Osteocyte (in vitro differentiated cells): Measurements from ENCODE around the gene ITM2C. TPM values are rescaled to one million over a fixed set of nuclear protein-coding genes. Genes with fewer than 3 reads are reported as not detected.

Experiments used
- DNase-seq: peaks from one replicate; pipeline ENCODE4 v3.0.0; 2021; ENCODE audit warnings: mixed read lengths; ENCODE audit not compliant: unreplicated experiment; ENCODE audit errors: extremely low spot score
- H3K27ac Mint-ChIP-seq: one replicate; pipeline ENCODE4 v1.8.0; 2021; ENCODE audit warnings: mild to moderate bottlenecking, mixed read lengths; ENCODE audit not compliant: unreplicated experiment
- H3K27me3 Mint-ChIP-seq: one replicate; pipeline ENCODE4 v1.8.0; 2021; ENCODE audit warnings: mixed read lengths; ENCODE audit not compliant: unreplicated experiment
- H3K36me3 Mint-ChIP-seq: one replicate; pipeline ENCODE4 v1.8.0; 2021; ENCODE audit warnings: mixed read lengths; ENCODE audit not compliant: unreplicated experiment
- H3K4me1 Mint-ChIP-seq: one replicate; pipeline ENCODE4 v1.8.0; 2021; ENCODE audit warnings: mixed read lengths; ENCODE audit not compliant: unreplicated experiment
- H3K4me3 Mint-ChIP-seq: one replicate; pipeline ENCODE4 v1.8.0; 2021; ENCODE audit warnings: mild to moderate bottlenecking, moderate library complexity, mixed read lengths; ENCODE audit not compliant: unreplicated experiment
- H3K9me3 Mint-ChIP-seq: one replicate; pipeline ENCODE4 v1.8.0; 2021; ENCODE audit warnings: mixed read lengths; ENCODE audit not compliant: unreplicated experiment
- total RNA-seq: library from RNA; stranded (reverse); gene quantifications from 2 replicates; pipeline ENCODE4 v1.2.1, GENCODE V29; 2021
- TF ChIP-seq, protein P1 (sequence below): fragments of 200-600 bp; sonication (generic); IDR thresholded peaks from 2 replicates; pipeline ENCODE4 v1.5.0; 2021; ENCODE audit warnings: antibody characterized with exemption, mild to moderate bottlenecking, moderate library complexity

The ITM2C gene
- total RNA-seq, 1 donor from 2014 or later = 503 TPM

DNA sequence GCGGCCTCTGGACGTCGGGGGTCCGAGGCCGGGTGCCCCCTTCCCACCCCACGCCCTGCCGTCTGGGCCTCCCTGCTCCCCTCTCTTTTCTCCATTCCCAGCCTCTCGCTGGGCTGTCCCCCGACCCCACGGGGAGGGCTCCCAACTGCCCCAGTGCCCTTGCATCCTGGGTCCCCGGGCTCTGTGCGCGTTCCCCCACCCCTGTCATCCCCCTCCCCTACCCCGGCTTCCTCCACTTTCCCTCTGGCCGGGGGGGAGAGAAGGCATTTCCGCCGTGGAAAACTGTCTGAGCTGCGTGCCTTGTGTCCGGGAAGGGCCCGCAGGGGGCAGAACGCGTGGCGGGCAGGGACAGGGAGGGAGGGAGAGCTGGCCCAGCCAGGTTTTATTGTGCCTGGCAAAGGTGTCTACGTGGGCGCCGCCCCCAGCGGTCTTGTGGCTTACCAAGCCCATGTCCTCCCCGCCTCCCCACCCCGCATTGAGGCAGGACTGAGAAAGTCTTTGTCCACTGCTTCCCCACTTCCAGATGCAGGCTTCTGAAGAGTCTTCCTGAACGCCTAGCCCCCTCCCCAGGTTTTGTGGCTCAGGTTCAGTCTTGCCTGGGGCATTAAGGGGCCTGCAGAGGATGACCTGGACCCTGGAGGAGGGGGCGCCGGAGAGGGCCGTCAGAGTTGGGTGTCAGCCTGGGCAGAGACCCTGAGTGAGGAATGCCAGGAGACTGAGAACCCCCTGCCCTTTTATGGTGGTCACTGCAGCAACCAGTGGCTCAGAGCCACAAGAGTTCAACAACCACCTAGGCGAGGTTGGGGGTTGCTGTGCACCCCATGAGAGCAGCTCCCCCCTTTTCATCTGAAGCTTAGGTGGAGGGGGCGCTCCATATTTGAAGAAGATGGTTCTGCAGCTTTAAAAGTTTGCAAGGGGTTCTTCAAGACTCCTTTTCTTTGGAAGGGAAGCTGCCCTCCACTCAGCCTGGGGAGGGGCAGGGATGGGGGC, 1.3 kb downstream of the ITM2C start:
- peaks cover 54% of the 10 kb centered on the region for H3K4me1 Mint-ChIP-seq
- peak overlapping the region; percentile 90 for H3K27ac Mint-ChIP-seq
- TF ChIP-seq, protein P1, sequence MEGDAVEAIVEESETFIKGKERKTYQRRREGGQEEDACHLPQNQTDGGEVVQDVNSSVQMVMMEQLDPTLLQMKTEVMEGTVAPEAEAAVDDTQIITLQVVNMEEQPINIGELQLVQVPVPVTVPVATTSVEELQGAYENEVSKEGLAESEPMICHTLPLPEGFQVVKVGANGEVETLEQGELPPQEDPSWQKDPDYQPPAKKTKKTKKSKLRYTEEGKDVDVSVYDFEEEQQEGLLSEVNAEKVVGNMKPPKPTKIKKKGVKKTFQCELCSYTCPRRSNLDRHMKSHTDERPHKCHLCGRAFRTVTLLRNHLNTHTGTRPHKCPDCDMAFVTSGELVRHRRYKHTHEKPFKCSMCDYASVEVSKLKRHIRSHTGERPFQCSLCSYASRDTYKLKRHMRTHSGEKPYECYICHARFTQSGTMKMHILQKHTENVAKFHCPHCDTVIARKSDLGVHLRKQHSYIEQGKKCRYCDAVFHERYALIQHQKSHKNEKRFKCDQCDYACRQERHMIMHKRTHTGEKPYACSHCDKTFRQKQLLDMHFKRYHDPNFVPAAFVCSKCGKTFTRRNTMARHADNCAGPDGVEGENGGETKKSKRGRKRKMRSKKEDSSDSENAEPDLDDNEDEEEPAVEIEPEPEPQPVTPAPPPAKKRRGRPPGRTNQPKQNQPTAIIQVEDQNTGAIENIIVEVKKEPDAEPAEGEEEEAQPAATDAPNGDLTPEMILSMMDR = no peak
- no peaks in the 10 kb centered on the region for H3K9me3 Mint-ChIP-seq
- DNase-seq = peak; percentile 85
- peaks cover 3% of the 10 kb centered on the region for H3K36me3 Mint-ChIP-seq
- peak overlapping the region; percentile 88 for H3K4me3 Mint-ChIP-seq
- H3K27me3 Mint-ChIP-seq = peaks cover 22% of the 10 kb centered on the region

DNA sequence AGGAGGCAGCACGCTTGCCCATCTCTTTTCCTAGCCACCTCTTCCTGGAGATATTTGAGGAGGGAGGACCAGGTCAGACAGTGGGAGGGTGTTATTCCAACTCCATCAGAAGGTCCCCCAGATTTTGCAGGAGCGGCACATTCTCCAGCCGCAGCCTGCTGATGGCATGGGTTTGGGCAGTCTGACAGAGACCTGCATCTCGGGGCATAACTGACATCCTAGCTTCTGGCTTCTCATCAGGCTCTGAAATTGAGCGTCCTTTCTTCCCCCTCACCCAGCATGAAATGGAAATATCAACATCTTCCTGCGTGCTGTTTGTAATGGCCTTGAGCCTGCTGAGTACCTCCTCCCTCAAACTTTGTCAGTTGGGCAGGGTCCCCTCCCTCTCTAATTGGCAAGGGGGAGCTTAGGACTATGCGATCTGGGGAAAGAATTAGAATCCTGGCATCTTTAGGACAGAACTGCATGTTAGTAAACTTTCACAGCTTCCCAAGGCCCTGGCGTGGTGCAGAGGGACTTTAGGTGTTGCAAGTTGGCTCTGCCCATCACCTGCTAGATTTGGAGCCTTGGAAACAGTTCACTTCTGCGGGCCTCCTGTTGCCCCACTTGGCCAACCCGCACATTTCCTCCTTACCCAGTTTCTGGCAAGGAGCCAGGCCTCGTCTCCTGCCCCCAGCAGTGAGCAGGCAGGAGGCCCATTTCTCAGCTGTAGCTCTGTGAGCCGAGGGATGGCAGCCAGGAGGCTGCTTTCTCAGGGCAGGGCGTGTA, 2.2 kb downstream of the ITM2C start:
- peaks cover 3% of the 10 kb centered on the region for H3K36me3 Mint-ChIP-seq
- H3K27me3 Mint-ChIP-seq = peaks cover 15% of the 10 kb centered on the region
- peak overlapping the region; percentile 90 for H3K27ac Mint-ChIP-seq
- DNase-seq = peak; percentile 87
- H3K4me1 Mint-ChIP-seq = peaks cover 57% of the 10 kb centered on the region
- H3K9me3 Mint-ChIP-seq = no peaks in the 10 kb centered on the region
- TF ChIP-seq, protein P1 = peak; percentile 36
- peak overlapping the region; percentile 88 for H3K4me3 Mint-ChIP-seq

DNA sequence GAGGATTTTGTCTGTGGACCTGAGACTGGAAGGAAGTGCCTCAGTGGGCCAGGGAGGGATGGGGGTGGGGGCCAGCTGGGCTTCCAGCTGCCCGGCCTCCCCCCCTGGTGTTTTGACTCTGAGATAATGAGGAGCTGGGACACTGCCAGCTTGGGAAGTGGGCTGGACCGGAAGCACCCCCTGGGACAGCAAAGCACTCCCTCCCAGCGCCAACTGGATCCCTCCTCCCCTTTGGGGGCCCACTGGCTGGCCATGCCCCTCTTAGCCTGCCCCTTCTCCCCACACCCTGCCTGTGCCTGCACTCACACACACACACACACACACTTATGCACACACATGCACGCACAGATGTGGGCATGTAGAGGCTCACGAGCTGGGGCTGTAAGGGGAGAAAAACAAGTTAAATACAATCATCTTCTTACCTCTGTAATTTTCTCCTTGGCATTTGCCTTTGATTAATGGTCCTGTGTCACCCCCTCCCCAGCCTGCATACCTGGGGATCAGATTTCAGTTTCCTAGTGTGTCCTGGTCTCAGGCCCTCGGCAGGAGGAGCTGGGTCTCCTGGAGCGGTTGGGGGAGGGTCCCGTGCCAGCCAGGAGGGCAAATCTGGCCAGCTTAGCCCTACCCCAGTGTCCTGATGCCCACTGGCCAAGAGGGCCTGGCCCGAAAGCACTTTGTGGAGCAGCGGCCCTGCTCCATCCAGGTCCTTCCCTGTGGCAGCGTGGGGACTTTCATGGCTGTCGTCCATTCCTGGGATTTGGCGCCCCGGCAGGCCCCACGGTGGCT, 3.6 kb downstream of the ITM2C start:
- Mint-ChIP-seq H3K9me3 (no peaks in the 10 kb centered on the region), H3K4me1 (peaks cover 58% of the 10 kb centered on the region), H3K27me3 (peaks cover 3% of the 10 kb centered on the region), H3K4me3 (peak overlapping the region; percentile 57), H3K36me3 (peaks cover 7% of the 10 kb centered on the region), H3K27ac (peak overlapping the region; percentile 74)
- peak; percentile 82 for DNase-seq
- TF ChIP-seq, protein P1 = no peak

DNA sequence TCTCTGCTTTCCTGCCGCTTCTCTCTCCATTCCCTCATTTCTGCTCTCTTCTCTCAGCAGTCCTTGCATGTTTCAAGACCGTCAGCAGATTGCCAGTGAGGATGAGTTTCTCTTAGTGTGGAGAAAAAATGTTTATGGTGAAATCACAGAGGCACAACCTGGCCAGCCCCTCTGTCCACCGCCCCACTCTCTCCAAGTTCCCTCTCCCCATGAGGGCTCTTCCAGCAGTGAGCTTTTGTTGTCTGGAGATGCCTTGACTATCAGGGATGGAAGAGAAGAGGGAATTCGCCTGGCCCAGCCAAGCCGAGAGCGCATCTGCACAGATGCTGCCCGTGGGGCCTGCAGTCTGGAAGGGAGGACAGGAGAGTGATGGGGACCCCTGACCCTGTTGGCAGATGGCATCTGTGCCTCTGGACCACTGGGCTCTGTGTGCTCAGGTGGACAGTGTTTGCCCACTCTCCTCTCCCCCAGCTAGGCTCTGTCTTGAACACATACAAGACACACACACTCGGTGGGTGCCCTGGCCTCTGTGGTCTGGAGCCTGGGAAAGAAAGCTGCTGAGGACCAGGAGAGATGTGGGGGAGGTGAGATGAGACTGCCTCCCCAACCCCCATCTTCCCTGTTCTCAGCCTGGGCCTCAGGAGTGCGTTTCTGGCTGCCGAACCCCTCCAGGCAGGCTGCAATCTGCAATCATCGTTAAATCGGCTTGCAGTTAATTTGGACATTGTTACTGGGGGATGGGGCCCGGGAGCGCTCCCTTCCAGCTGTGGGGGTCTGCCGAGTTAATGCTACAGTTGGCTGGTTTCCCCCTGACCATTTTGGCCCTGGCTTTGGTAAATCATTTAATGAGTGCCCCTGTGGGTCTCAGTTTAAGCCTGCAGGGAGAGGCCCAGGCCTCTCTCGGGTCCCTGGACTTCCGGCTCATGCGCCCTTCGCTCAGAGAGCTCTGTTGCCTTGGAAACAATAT, 4.5 kb downstream of the ITM2C start:
- TF ChIP-seq, protein P1 = no peak
- peak; percentile 65 for DNase-seq
- peak overlapping the region; percentile 34 for H3K4me3 Mint-ChIP-seq
- no peaks in the 10 kb centered on the region for H3K9me3 Mint-ChIP-seq
- H3K27me3 Mint-ChIP-seq = no peaks in the 10 kb centered on the region
- H3K4me1 Mint-ChIP-seq = peaks cover 58% of the 10 kb centered on the region
- peaks cover 7% of the 10 kb centered on the region for H3K36me3 Mint-ChIP-seq
- peak overlapping the region; percentile 74 for H3K27ac Mint-ChIP-seq
